GM21390 (cell line): ENCODE results near the gene SLC22A24.
"Not testable (repeated sequence)": the region's sequence is repeated elsewhere in the genome, so short reads cannot be mapped to it uniquely, and the experiment has no call there.

Experiments used
- ATAC-seq: cut with Tn5 transposase; IDR thresholded peaks from one replicate; pipeline ENCODE4 v1.9.1; 2021; ENCODE audit not compliant: unreplicated experiment

The SLC22A24 gene, protein sequence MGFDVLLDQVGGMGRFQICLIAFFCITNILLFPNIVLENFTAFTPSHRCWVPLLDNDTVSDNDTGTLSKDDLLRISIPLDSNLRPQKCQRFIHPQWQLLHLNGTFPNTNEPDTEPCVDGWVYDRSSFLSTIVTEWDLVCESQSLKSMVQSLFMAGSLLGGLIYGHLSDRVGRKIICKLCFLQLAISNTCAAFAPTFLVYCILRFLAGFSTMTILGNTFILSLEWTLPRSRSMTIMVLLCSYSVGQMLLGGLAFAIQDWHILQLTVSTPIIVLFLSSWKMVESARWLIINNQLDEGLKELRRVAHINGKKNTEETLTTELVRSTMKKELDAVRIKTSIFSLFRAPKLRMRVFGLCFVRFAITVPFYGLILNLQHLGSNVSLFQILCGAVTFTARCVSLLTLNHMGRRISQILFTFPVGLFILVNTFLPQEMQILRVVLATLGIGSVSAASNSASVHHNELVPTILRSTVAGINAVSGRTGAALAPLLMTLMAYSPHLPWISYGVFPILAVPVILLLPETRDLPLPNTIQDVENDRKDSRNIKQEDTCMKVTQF

DNA sequence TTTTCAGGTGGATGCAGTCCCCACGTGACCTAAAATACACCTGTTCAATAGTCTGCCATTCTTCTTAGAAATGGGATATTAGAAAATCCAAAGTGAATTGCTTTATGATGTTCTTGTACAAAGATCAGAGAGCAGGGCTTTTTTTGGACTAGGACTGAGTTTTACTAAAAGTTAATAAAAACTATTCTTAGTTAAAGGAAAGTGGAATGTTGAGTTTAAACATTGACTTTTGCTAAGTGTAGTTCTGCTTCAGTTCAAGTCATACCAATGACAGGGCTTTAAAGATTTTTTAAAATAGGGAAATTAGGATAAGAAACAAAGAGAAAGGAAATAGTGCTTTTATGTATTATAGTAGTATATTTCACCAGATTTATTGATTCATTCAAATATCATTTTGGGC lies at the start of gene SLC22A24:
TSS of gene SLC22A24 (minus strand) at position 101 of the 400 bp plus-strand sequence. CDS start 442 bp downstream, outside the sequence.
- ATAC-seq = no peak

DNA sequence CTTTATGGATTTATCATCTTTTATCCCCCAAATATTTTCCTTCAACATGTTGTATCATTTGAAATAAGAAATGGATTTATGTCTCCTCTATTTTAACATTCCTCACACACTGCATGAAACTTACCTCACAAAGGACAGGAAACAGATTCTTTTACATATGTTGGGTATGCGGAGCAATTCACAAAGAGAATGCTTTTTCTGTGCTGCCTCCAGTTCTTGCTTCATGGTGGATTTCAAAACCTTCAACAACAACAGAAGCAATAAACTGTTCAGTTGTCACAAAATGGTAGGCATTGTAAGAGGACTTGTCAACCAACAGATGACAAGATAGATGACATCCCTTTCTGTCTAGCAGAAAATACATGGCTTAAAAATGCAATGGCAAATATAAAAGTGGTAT lies 36.5 kb upstream of the SLC22A24 start:
- ATAC-seq = no peak

DNA sequence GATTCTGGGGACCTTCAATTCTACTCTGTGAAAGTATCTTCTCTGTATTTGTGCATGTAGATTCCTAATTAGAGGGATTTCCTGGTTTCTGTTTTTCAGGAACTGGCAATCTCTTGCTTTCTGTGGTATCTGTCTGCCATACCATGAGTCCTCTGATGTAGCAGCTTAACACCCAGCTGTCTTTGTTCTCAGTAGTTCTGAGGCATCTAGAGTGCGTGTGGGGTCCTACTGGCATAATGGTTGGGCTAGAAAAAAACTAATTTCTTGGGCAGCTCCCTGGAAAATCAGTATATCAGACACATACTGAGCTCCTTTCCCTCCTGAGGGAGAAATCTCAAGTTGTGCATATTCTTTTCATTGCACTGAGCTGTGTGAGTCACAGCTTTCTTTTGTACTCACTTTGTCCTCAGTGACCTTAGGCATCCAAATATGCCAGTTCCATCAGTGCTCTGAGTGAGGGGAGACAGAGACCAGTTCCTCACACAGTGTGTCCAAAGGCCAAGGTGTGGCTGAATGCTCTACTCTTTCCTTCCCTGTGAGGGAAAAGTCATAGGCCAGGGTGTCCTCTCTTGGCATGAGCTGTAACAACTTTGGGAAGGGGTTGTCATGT lies 35.5 kb upstream of the SLC22A24 start:
- no peak for ATAC-seq

DNA sequence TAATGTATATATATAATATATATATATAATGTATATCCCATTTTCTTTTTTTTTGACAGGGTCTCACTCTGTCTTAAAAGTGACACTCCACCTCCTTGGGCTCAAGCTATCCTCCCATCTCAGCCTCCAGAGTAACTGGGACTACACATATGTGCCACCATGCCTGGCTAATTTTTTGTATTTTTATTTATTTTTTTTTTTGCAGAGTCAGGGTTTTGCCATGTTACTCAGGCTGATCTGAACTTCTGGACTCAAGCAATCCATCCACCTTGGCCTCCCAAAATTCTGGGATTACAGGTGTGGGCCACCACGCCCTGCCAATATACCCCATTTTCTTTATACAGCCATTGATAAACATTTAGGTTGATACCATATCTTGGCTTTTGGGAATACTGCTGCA lies 33.9 kb upstream of the SLC22A24 start:
- no peak for ATAC-seq

DNA sequence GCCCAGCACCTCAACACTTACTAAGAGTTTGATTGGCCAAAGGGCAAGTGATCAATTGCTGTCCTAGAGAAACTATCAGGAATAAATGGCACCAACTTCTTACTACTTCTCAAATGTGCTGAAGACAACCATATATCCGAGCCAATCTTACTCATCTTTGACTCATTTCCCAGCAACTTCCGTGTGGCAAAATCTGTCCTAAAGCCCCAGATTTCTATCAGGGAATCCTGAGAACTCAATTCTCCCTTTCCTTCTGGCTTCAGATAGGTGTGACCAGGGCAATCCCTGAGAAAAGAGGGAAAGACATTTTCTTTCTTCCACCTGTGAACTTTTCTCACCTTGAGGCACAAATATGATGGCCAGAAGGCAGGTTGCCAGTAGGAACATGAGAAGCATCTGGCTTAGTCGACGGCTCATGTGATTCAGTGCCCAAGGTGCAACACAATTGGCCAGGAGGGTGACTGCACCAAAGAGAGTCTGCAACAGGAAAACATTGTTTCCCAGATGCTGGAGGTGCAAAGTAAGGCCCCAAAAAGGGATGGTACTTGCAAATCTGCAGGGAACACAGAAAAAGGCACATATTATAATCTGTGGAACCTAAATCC lies 21.8 kb upstream of the SLC22A24 start:
- ATAC-seq = no peak

DNA sequence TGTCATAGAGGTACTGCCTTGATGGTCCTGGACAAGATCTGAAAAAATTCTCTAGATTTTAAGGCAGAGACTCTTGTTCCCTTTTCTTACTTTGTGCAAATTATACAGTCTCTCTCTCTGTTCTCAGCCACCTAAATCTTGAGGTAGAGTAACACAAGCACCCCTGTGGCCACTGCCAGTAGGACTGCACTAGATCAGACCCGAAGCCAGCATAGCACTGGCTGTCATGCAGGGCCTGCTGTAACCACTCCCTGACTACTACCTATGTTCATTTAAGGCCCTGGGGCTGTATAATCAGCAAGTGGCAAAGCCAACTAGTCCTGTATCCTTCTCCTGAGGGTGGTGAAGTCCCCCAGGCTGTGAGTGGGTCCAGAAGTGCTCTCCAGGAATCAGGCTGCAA lies 11.8 kb upstream of the SLC22A24 start:
- ATAC-seq = no peak

DNA sequence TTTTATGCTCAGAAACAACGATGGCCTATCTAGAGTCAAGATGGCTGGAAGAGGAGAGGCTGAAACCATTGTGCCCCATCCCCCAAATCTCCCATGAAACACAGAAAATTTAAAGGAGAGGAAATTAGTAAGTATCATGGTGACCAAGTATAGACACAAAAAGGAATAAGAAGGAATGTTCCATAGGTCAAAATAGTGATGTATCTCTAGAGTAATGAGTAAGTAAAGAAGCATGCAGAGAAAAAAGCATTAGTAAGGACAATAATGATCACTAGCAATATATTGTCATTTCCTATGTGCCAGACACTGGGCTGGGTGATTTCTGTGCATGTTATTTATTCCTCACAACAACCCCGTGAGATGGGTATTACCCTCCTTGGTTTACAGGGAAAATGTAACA lies 2.6 kb upstream of the SLC22A24 start:
- no peak for ATAC-seq

DNA sequence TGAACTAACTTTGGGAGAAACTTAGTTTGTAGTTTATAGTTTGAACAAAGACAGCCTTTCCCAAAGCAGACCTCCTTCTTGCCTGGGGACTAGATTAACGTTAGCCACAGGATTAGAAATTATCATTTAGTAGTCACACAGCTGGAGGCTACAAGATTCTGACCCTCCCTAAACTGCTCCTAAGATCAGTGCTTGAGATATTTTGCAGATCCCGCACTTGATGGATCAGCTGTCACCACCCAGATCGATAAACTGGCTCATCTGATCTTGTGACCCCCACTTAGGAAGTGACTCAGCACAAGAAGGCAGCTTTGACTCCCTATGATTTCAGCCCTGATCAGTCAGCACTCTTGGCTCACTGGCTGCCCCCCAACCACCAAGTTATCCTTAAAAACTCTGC lies 1.6 kb downstream of the SLC22A24 start:
- ATAC-seq = no peak

DNA sequence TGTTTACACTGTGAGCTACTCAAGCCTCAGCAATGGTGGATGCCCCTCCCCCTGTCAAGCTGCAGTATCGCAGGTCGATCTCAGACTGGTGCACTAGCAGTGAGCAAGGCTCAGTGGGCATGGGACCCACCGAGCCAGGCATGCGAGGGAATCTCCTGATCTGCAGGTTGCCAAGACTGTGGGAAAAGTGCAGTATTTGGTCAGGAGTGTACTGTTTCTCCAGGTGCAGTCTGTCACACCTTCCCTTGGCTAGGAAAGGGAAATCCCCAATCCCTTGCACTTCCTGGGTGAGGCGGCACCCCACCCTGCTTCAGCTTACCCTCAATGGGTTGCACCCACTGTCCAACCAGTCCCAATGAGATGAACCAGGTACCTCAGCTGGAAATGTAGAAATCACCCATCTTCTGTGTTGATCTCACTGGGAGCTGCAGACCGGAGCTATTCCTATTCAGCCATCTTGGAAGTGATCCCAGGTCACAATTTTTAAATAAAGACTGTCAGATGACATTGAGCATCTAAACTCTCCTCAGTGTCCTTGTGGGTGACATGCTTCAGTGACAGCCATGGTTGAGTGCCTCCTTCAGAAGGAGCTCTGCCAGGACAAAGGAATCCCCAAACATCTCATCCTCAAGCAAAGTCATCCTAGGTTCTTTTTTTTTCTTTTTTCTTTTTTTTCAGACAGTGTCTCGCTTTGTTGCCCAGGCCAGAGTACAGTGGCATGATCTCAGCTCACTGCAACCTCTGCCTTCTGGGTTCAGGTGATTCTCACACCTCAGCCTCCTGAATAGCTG lies 10.8 kb downstream of the SLC22A24 start:
- ATAC-seq = no peak

DNA sequence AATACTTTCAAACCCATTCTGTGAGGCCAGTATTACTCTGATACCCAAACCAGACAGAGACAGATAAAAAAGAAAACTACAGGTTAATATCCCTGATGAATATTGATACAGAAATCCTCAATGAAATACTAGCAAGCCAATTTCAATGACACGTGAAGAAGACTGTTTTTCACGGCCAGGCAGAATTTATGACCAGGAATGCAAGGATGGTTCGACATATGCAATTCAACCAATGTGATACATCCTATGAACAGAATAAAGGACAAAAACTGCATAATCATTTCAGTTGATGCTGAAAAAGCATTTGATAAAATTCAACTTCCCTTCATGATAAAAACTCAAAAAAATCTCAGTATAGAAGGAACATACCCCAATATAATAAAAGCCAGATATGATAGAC lies 44.5 kb downstream of the SLC22A24 start:
- ATAC-seq = no peak

DNA sequence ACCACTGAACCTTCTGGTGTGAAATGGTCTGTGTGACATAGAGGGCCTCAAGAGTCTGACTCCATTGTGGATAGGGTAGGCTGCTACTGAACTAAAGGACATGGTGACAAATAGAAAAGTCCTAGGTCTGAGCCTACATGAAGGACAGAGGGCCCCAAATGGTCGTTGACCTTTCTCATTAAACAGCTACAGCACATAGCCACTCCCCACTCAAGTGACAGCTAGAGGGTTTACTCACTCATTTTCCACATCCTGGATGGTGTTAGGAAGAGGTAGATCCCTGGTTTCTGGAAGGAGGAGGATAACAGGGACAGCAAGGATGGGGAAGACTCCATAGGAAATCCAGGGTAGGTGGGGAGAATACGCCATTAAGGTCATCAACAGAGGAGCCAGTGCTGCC lies 63.3 kb downstream of the SLC22A24 start:
- no peak for ATAC-seq

DNA sequence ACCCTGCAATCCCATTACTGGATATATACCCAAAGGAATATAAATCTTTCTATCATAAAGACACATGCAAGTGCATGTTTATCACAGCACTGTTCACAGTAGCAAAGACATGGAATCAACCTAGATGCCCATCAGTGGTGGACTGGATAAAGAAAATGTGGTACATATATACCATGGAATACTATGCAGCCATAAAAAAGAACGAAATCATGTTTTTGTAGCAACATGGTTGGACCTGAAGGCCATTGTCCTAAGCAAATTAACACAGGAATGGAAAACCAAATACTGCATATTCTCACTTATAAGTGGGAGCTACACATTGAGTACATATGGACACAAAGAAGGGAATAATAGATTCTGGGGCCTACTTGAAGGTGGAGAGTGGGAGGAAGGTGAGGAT lies 97.8 kb downstream of the SLC22A24 start:
- ATAC-seq = not testable (repeated sequence)

DNA sequence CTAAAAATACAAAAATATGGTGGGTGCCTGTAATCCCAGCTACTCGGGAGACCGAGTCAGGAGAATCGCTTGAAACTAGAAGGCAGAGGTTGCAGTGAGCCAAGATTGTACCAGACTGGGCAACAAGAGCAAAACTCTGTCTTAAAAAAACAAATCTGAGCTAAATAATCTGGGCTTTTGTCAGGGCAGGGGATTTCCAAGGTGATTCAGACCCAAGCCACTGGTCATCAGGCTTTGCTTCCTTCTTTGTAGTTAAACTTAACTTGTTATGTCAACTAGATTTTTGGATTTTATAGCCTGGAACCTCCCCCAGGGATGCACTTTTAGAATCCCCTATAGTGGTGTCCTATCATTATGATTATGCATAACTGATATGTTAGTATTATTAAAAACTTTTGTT lies 101.4 kb downstream of the SLC22A24 start:
- ATAC-seq = no peak

DNA sequence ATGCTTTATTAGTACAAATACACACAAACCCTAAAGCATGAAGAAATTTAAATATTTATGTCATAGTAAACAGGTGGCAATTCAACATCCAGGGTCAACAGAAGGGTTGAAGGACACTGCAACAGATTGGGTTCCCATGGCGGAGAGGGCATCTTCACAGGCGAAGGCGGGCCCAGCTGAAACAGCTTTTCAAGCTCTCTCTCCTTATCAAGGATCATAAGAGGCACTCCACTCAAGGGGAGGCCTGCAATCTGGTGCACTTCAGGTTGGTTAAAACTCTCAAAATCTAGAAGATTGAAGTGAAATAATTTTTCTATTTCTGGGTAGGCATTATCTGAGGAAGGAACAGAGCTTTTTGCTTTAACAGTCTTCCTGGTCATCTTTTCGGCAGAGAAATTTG lies 111.6 kb downstream of the SLC22A24 start:
- no peak for ATAC-seq
